Omental fat pad (tissue), 4 donors: Measurements from ENCODE around the gene ZNF77. TPM values are rescaled to one million over a fixed set of nuclear protein-coding genes. Genes with fewer than 3 reads are reported as not detected.
"Not testable (repeated sequence)": the region's sequence is repeated elsewhere in the genome, so short reads cannot be mapped to it uniquely, and the experiment has no call there.

Source experiments
- ATAC-seq: fragments of 150-250 bp; one replicate; pipeline ENCODE4 v1.9.1; 2016; ENCODE audit warnings: mild to moderate bottlenecking, moderate library complexity; ENCODE audit not compliant: low FRiP score
- DNase-seq: peaks from one replicate; pipeline ENCODE4 v3.0.0-alpha.2; 2019; ENCODE audit warnings: low spot score
- CTCF ChIP-seq, 3 donors: fragments of 450-650 bp; IDR thresholded peaks; one replicate each; pipeline ENCODE4 v1.5.1; 2016 to 2017; ENCODE audit warnings: antibody characterized with exemption in 3 of 3, mild to moderate bottlenecking in 3 of 3, moderate library complexity in 2 of 3
- total RNA-seq, 4 donors: library from RNA; depleted of rRNA; stranded (reverse); fragments of >200 nt; gene quantifications; one replicate each; pipeline ENCODE4 v1.1.0, GENCODE V29; 2016

ZNF77 gene
- total RNA-seq, 4 donors from 2014 or later: 3.2 to 8.7 (median 3.8) TPM

GRCh38 chr19:2900296-2901252 lies 44.2 kb downstream of the ZNF77 start, which contains the start of gene ZNF57:
Gene ZNF57 (plus strand): TSS chr19:2900928. CDS start chr19:2901046, 118 bp downstream.
- peak; percentile 98 for DNase-seq
- peak; percentile 100 for ATAC-seq
- no peak for TF ChIP-seq CTCF (IDR thresholded peaks at IDR 0.05)

GRCh38 chr19:2896694-2897093 lies 48.1 kb downstream of the ZNF77 start:
- no peak for ATAC-seq
- no peak for DNase-seq
- TF ChIP-seq CTCF (IDR thresholded peaks at IDR 0.05): no peak

GRCh38 chr19:2890531-2890930 lies 54.2 kb downstream of the ZNF77 start:
- not testable (repeated sequence) for DNase-seq

GRCh38 chr19:2888731-2889224 lies 56.0 kb downstream of the ZNF77 start:
- ATAC-seq (peak; percentile 41), DNase-seq (no peak)
- TF ChIP-seq CTCF (IDR thresholded peaks at IDR 0.05): no peak

More at GRCh38 chr19:2890531-2890930, 54.2 kb downstream of the ZNF77 start:
- ATAC-seq: not testable (repeated sequence)

GRCh38 chr19:2887391-2887914 lies 57.3 kb downstream of the ZNF77 start:
- ATAC-seq (peak; percentile 78), DNase-seq (no peak)
- peak in 1 of 3 donors; percentile 15 for TF ChIP-seq CTCF (IDR thresholded peaks at IDR 0.05)

GRCh38 chr19:2885736-2886135 lies 59.0 kb downstream of the ZNF77 start:
- TF ChIP-seq CTCF (IDR thresholded peaks at IDR 0.05): no peak
- no peak for ATAC-seq
- no peak for DNase-seq

- DNase-seq: no peak
- no peak for TF ChIP-seq CTCF (IDR thresholded peaks at IDR 0.05)
- ATAC-seq: no peak
Observed at GRCh38 chr19:2883686-2884439, 60.9 kb downstream of the ZNF77 start.
